Hepatocyte (in vitro differentiated cells): Measurements from ENCODE around the gene ITPA.

Experiments used
- CTCF ChIP-seq: fragments of 200-600 bp; sonication (generic); IDR thresholded peaks from 2 replicates; pipeline ENCODE4 v1.5.1; 2016; ENCODE audit warnings: antibody characterized with exemption, mild to moderate bottlenecking; ENCODE audit not compliant: poor library complexity
- EZH2phosphoT487 ChIP-seq: fragments of 200-600 bp; sonication (generic); IDR thresholded peaks from one replicate; pipeline ENCODE4 v1.6.1; 2018; ENCODE audit warnings: antibody characterized with exemption, mild to moderate bottlenecking, low read depth, moderate library complexity; ENCODE audit not compliant: unreplicated experiment, severe bottlenecking

GRCh38 chr20:3227506-3227905 lies 18.2 kb downstream of the ITPA start:
- TF ChIP-seq EZH2phosphoT487 (no peak), CTCF (no peak)
